ENCODE measurements around the gene UBE3B.

DNA sequence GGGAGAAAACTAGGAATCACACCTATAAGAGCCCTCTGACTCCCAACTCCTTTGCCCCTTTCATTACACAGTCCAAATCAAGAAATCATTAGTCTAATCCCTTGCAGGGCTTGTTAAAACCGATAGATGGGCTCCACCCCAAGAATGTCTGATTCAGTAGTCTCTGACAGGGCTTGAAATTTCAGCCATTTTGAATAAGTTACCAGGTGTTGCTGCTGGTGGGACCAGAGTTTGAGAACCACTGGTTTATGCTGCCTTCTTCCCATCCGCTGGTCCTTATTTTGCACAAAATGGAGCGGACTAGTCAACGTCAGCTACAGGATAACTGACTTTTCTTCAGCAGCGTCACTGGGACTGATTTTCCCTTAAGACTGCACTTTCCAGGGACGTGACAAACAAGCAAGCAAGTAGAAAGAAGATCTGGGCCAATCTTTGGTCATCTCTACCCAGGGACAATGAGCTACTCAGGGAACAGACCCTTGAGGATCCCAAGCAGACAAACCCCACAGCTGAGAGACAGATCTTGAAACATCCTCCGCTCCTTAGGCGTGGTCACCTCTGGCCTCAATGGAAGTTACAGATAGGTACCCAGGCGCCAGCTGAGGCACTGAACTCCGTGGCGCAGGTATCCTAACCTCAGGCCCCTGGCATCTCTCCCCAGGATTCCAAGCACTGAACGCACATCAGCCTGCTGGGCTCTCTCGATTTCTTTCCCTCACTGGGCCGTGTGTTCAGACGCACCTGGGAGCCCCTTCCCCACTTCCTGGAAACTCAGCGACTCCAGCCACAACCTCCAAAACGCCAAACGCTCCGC, 1.2 kb upstream of the UBE3B start:
- TF ChIP-seq, protein P1, sequence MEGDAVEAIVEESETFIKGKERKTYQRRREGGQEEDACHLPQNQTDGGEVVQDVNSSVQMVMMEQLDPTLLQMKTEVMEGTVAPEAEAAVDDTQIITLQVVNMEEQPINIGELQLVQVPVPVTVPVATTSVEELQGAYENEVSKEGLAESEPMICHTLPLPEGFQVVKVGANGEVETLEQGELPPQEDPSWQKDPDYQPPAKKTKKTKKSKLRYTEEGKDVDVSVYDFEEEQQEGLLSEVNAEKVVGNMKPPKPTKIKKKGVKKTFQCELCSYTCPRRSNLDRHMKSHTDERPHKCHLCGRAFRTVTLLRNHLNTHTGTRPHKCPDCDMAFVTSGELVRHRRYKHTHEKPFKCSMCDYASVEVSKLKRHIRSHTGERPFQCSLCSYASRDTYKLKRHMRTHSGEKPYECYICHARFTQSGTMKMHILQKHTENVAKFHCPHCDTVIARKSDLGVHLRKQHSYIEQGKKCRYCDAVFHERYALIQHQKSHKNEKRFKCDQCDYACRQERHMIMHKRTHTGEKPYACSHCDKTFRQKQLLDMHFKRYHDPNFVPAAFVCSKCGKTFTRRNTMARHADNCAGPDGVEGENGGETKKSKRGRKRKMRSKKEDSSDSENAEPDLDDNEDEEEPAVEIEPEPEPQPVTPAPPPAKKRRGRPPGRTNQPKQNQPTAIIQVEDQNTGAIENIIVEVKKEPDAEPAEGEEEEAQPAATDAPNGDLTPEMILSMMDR (IDR thresholded peaks at IDR 0.05; ENCODE audit: low read depth, low read length): no peak
- TF ChIP-seq MYC (IDR thresholded peaks at IDR 0.05; ENCODE audit: low read depth, low read length) (no peak), POLR2A (IDR thresholded peaks at IDR 0.05; ENCODE audit: extremely low read depth, insufficient read length) (no peak)

Measured in NB4 (cell line).